ENCODE results near the gene BAK1.
"Not testable (repeated sequence)": the region's sequence is repeated elsewhere in the genome, so short reads cannot be mapped to it uniquely, and the experiment has no call there.

Gene BAK1

GRCh38 chr6:33607126-33607783 is 27.2 kb upstream of the BAK1 start:
- Histone ChIP-seq H3K27me3 (ENCODE audit: control insufficient read depth, insufficient read depth, low read length) (no peaks in the 10 kb centered on the region), H3K9me3 (ENCODE audit: control insufficient read depth, insufficient read depth, low read length) (no peaks in the 10 kb centered on the region; the same call in 1 of the 2 replicates), H3K4me1 (ENCODE audit: control insufficient read depth, insufficient read depth, low read length) (peaks cover 33% of the 10 kb centered on the region), H3K4me3 (ENCODE audit: low read depth, low read length) (no peak overlapping the region), H3K27ac (ENCODE audit: low read depth, low read length) (peak overlapping the region; percentile 37), H3K36me3 (ENCODE audit: control insufficient read depth, insufficient read depth, low read length) (no peaks in the 10 kb centered on the region), H3K9ac (ENCODE audit: low read depth, low read length) (no peak overlapping the region)

DNA sequence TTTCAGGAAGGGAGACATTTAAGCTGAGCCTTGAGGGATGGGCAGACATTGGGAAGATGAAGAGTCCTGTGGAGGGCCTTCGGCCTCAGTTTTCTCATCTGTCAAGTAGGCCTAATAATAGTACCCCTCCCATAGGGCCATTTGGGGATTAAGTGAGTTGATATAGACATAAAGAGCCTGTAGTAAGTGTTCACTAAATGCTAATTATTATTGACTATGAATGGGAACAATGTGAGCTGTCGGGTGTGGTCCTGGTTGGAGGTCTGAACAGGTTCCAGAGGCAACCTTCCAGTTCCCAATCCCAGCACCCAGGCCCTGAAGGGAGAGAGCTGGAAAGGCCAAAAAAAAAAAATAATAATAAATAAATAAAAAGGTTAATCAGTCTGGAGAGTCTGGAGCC is 26.6 kb upstream of the BAK1 start:
- H3K36me3 ChIP-seq (ENCODE audit: control insufficient read depth, insufficient read depth, low read length): no peaks in the 10 kb centered on the region
- H3K27ac ChIP-seq (ENCODE audit: low read depth, low read length): no peak overlapping the region
- no peaks in the 10 kb centered on the region for H3K27me3 ChIP-seq (ENCODE audit: control insufficient read depth, insufficient read depth, low read length)
- peaks cover 33% of the 10 kb centered on the region for H3K4me1 ChIP-seq (ENCODE audit: control insufficient read depth, insufficient read depth, low read length)
- H3K9me3 ChIP-seq (ENCODE audit: control insufficient read depth, insufficient read depth, low read length): no peaks in the 10 kb centered on the region; the same call in 1 of the 2 replicates
- no peak overlapping the region for H3K9ac ChIP-seq (ENCODE audit: low read depth, low read length)
- no peak overlapping the region for H3K4me3 ChIP-seq (ENCODE audit: low read depth, low read length)

- Histone ChIP-seq H3K4me1 (ENCODE audit: control insufficient read depth, insufficient read depth, low read length) (peaks cover 19% of the 10 kb centered on the region), H3K27me3 (ENCODE audit: control insufficient read depth, insufficient read depth, low read length) (no peaks in the 10 kb centered on the region), H3K9me3 (ENCODE audit: control insufficient read depth, insufficient read depth, low read length) (no peaks in the 10 kb centered on the region; the same call in 1 of the 2 replicates), H3K27ac (ENCODE audit: low read depth, low read length) (no peak overlapping the region), H3K36me3 (ENCODE audit: control insufficient read depth, insufficient read depth, low read length) (no peaks in the 10 kb centered on the region), H3K9ac (ENCODE audit: low read depth, low read length) (no peak overlapping the region), H3K4me3 (ENCODE audit: low read depth, low read length) (no peak overlapping the region)
These were observed 25.1 kb upstream of the BAK1 start for GRCh38 chr6:33604941-33605854.

- Histone ChIP-seq H3K9ac (ENCODE audit: low read depth, low read length) (no peak overlapping the region), H3K9me3 (ENCODE audit: control insufficient read depth, insufficient read depth, low read length) (no peaks in the 10 kb centered on the region; the same call in 1 of the 2 replicates), H3K4me1 (ENCODE audit: control insufficient read depth, insufficient read depth, low read length) (peaks cover 5% of the 10 kb centered on the region; the same call in 1 of the 2 replicates), H3K27me3 (ENCODE audit: control insufficient read depth, insufficient read depth, low read length) (no peaks in the 10 kb centered on the region), H3K36me3 (ENCODE audit: control insufficient read depth, insufficient read depth, low read length) (no peaks in the 10 kb centered on the region), H3K4me3 (ENCODE audit: low read depth, low read length) (no peak overlapping the region), H3K27ac (ENCODE audit: low read depth, low read length) (no peak overlapping the region)
These were observed 22.1 kb upstream of the BAK1 start for GRCh38 chr6:33602180-33602579.

DNA sequence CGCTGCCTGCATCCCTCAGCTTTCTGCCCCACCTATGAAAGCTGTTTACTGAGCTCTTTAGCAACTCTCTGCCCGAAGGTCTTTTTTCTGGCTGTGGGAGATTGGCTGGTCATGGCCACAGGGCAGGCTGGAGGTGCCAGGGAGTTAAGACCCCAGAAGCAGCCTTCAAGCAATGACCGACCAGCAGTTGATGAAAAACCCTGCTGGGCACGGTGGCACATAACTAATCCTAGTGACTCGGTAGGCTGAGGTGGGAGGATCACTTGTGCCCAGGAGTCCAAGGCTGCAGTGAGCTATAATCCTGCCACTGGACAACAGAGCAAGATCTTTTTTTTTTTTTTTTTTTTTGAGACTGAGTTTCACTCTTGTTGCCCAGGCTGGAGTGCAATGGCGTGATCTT is 20.7 kb upstream of the BAK1 start:
- Histone ChIP-seq H3K9me3 (ENCODE audit: control insufficient read depth, insufficient read depth, low read length) (no peaks in the 10 kb centered on the region; the same call in 1 of the 2 replicates), H3K4me1 (ENCODE audit: control insufficient read depth, insufficient read depth, low read length) (no peaks in the 10 kb centered on the region), H3K36me3 (ENCODE audit: control insufficient read depth, insufficient read depth, low read length) (no peaks in the 10 kb centered on the region), H3K9ac (ENCODE audit: low read depth, low read length) (no peak overlapping the region), H3K4me3 (ENCODE audit: low read depth, low read length) (no peak overlapping the region), H3K27ac (ENCODE audit: low read depth, low read length) (no peak overlapping the region), H3K27me3 (ENCODE audit: control insufficient read depth, insufficient read depth, low read length) (no peaks in the 10 kb centered on the region)

GRCh38 chr6:33599413-33599938 is 19.4 kb upstream of the BAK1 start:
- Histone ChIP-seq H3K27ac (ENCODE audit: low read depth, low read length) (no peak overlapping the region), H3K9ac (ENCODE audit: low read depth, low read length) (no peak overlapping the region)

DNA sequence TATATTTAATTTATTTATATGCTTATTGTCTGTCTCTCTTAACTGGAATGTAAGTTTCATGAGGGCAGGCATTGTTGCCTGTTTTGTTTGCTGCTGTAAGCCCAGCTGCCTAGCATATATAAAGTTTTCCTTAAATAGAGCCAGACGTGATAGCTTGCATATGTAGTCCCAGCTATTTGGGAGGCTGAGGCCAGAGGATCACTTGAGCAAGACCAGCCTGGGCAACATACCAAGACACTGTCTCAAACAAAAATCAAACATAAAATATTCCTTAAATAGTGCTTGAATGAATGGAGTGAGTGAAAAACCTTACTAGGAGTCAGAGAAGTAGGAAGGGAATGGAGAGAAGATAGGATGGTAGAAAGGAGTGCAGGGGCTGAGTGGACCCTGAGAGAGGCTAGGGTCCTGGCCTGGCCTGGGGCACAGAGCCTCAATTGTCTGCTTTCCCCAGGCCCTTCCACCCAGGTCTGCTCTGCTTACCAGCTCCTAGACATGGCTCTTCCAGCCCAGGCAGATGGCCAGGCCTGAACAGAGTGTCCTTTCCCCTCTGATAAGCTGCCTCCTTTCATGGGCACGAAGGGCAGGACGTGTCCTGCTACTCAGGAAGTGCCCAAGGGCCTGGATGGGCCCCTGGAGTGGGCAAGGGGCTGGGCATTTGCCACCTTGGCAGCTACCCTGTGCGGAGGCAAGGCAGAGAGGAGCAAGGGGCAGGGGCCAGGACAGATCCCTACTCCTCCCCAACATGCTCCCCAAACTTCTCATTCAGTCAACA is 17.7 kb upstream of the BAK1 start:
- Histone ChIP-seq H3K4me1 (ENCODE audit: control insufficient read depth, insufficient read depth, low read length) (peaks cover 8% of the 10 kb centered on the region), H3K27me3 (ENCODE audit: control insufficient read depth, insufficient read depth, low read length) (peaks cover 4% of the 10 kb centered on the region; the same call in 1 of the 2 replicates), H3K27ac (ENCODE audit: low read depth, low read length) (no peak overlapping the region)

More at GRCh38 chr6:33599413-33599938, 19.4 kb upstream of the BAK1 start:
- peaks cover 3% of the 10 kb centered on the region; the same call in 1 of the 2 replicates for H3K4me1 ChIP-seq (ENCODE audit: control insufficient read depth, insufficient read depth, low read length)
- no peaks in the 10 kb centered on the region for H3K9me3 ChIP-seq (ENCODE audit: control insufficient read depth, insufficient read depth, low read length)
- no peaks in the 10 kb centered on the region for H3K27me3 ChIP-seq (ENCODE audit: control insufficient read depth, insufficient read depth, low read length)
- no peaks in the 10 kb centered on the region for H3K36me3 ChIP-seq (ENCODE audit: control insufficient read depth, insufficient read depth, low read length)
- H3K4me3 ChIP-seq (ENCODE audit: low read depth, low read length): no peak overlapping the region

GRCh38 chr6:33596894-33597293 is 16.8 kb upstream of the BAK1 start:
- not testable (repeated sequence) for H3K27ac ChIP-seq (ENCODE audit: low read depth, low read length); H3K27me3 ChIP-seq (ENCODE audit: control insufficient read depth, insufficient read depth, low read length); H3K4me3 ChIP-seq (ENCODE audit: low read depth, low read length); H3K9me3 ChIP-seq (ENCODE audit: control insufficient read depth, insufficient read depth, low read length); H3K4me1 ChIP-seq (ENCODE audit: control insufficient read depth, insufficient read depth, low read length); H3K9ac ChIP-seq (ENCODE audit: low read depth, low read length); H3K36me3 ChIP-seq (ENCODE audit: control insufficient read depth, insufficient read depth, low read length)

More for the DNA sequence above, 17.7 kb upstream of the BAK1 start:
- H3K36me3 ChIP-seq (ENCODE audit: control insufficient read depth, insufficient read depth, low read length): no peaks in the 10 kb centered on the region
- H3K4me3 ChIP-seq (ENCODE audit: low read depth, low read length): no peak overlapping the region
- no peak overlapping the region for H3K9ac ChIP-seq (ENCODE audit: low read depth, low read length)
- H3K9me3 ChIP-seq (ENCODE audit: control insufficient read depth, insufficient read depth, low read length): no peaks in the 10 kb centered on the region

GRCh38 chr6:33595001-33595846 is 15.1 kb upstream of the BAK1 start:
- Histone ChIP-seq H3K27ac (ENCODE audit: low read depth, low read length) (no peak overlapping the region), H3K4me1 (ENCODE audit: control insufficient read depth, insufficient read depth, low read length) (peaks cover 19% of the 10 kb centered on the region), H3K9ac (ENCODE audit: low read depth, low read length) (no peak overlapping the region), H3K4me3 (ENCODE audit: low read depth, low read length) (no peak overlapping the region), H3K36me3 (ENCODE audit: control insufficient read depth, insufficient read depth, low read length) (no peaks in the 10 kb centered on the region), H3K9me3 (ENCODE audit: control insufficient read depth, insufficient read depth, low read length) (no peaks in the 10 kb centered on the region), H3K27me3 (ENCODE audit: control insufficient read depth, insufficient read depth, low read length) (peaks cover 4% of the 10 kb centered on the region; the same call in 1 of the 2 replicates)

- Histone ChIP-seq H3K27ac (ENCODE audit: low read depth, low read length) (no peak overlapping the region), H3K4me1 (ENCODE audit: control insufficient read depth, insufficient read depth, low read length) (peaks cover 24% of the 10 kb centered on the region), H3K36me3 (ENCODE audit: control insufficient read depth, insufficient read depth, low read length) (no peaks in the 10 kb centered on the region), H3K9ac (ENCODE audit: low read depth, low read length) (no peak overlapping the region), H3K4me3 (ENCODE audit: low read depth, low read length) (peak overlapping the region; percentile 55), H3K9me3 (ENCODE audit: control insufficient read depth, insufficient read depth, low read length) (no peaks in the 10 kb centered on the region), H3K27me3 (ENCODE audit: control insufficient read depth, insufficient read depth, low read length) (peaks cover 4% of the 10 kb centered on the region; the same call in 1 of the 2 replicates)
These were observed 13.3 kb upstream of the BAK1 start for GRCh38 chr6:33593414-33593727.

Data from HUES48 (cell line).